BJ (cell line): ENCODE data around the gene BCL2. TPM values are rescaled to one million over a fixed set of nuclear protein-coding genes. Genes with fewer than 3 reads are reported as not detected.

ENCODE experiments used
- CTCF ChIA-PET: fragments of 350-600 bp; formaldehyde crosslinking; extraction: SDS; loops from one replicate; lab custom pipeline; 2021; ENCODE audit warnings: antibody characterized with exemption, inconsistent platforms; lab: Yijun Ruan, JAX
- POLR2A ChIA-PET: fragments of 300-600 bp; sonication (Branson Sonifier 250); formaldehyde crosslinking; extraction: SDS; loops from one replicate; lab custom pipeline; 2021; ENCODE audit warnings: antibody characterized with exemption; lab: Charles Lee
- DNase-seq: peaks from one replicate; pipeline ENCODE4 v3.0.0-alpha.2; 2011; ENCODE audit warnings: low read depth
- H3K27me3 ChIP-seq: 2 replicates; pipeline ENCODE4 v1.6.0; 2011; ENCODE audit warnings: low read length; ENCODE audit not compliant: control insufficient read depth, insufficient read depth
- H3K36me3 ChIP-seq: 2 replicates; pipeline ENCODE4 v1.5.1; 2011; ENCODE audit warnings: low read length; ENCODE audit not compliant: control insufficient read depth, insufficient read depth
- H3K4me3 ChIP-seq: 2 replicates; pipeline ENCODE4 v1.5.1; 2011; ENCODE audit warnings: low read depth, mild to moderate bottlenecking, control low read depth, low read length
- CTCF ChIP-seq: IDR thresholded peaks from 2 replicates; pipeline ENCODE4 v1.5.1; 2011; ENCODE audit warnings: low read depth, mild to moderate bottlenecking, control low read depth, inconsistent platforms, low read length, moderate library complexity; ENCODE audit not compliant: insufficient read depth
- polyA minus RNA-seq: library from RNA; depleted of rRNA, polyadenylated mRNA; stranded (reverse); fragments of >200 nt; gene quantifications from 2 replicates; pipeline ENCODE4 v1.2.3, GENCODE V29; 2011; rRNA and poly(A)+ RNA removed
- polyA plus RNA-seq: library from polyadenylated mRNA; depleted of rRNA; stranded (reverse); fragments of >200 nt; gene quantifications from 2 replicates; pipeline ENCODE4 v1.2.3, GENCODE V29; 2011; rRNA removed

BCL2 gene
- 0.15 and 0.16 TPM in 2 replicates for polyA plus RNA-seq
- polyA minus RNA-seq: 0.09 and 0.31 TPM in 2 replicates

- TF ChIP-seq CTCF: no peak
- DNase-seq: no peak
- ChIA-PET CTCF (interaction anchor here (0.6 to 3.8 kb wide), 5 partner anchors 18 to 303 kb away, joined by 3 to 22 read pairs (median 4); no protein-coding TSS in a partner anchor), POLR2A (no interaction called here)
- Histone ChIP-seq H3K27me3 (peaks cover 12% of the 10 kb centered on the region), H3K36me3 (no peaks in the 10 kb centered on the region), H3K4me3 (peak within 1 kb of the TSS; percentile 33)
These were observed at the start of gene BCL2 for GRCh38 chr18:63319383-63320122. TSS of gene BCL2 (minus strand) at chr18:63319769.

DNA sequence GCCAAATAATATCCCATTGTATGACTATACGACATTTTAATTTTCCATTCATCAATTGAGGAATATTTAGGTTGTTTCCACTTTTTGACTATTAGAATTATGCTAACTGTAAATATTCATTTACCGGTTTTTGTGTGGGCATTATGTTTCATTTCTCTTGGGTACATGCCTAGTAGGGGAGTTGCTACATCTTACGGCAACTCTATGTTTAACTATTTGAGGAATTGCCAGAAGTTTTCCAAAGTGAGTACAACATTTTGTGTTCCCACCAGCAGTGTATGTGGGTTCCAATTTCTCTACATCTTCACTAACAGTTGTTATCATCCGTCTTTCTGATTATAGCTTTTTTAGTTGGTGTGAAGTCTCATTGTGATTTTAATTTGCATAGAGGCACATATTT lies 49.0 kb upstream of the BCL2 start:
- CTCF ChIA-PET: no interaction called here
- Histone ChIP-seq H3K27me3 (no peaks in the 10 kb centered on the region), H3K36me3 (no peaks in the 10 kb centered on the region), H3K4me3 (no peak overlapping the region)
- TF ChIP-seq CTCF: no peak
- DNase-seq: no peak
- POLR2A ChIA-PET: no interaction called here

GRCh38 chr18:63367053-63367953 lies 47.7 kb upstream of the BCL2 start, which contains the start of gene KDSR:
TSS of gene KDSR (minus strand) at chr18:63367206. CDS start at chr18:63367118, 88 bp downstream.
- ChIA-PET CTCF (interaction anchor here (0.6 kb wide), 1 partner anchor 232 kb away, joined by 3 read pairs; no protein-coding TSS in a partner anchor), POLR2A (interaction anchor here (0.6 to 1.0 kb wide), 2 partner anchors 55 to 125 kb away, joined by 3 to 6 read pairs; partner anchors contain the start of gene VPS4B)
- H3K36me3 ChIP-seq: peaks cover 3% of the 10 kb centered on the region; the same call in 1 of the 2 replicates
- peak within 1 kb of the TSS; percentile 96 for H3K4me3 ChIP-seq
- peak; percentile 93 for DNase-seq
- TF ChIP-seq CTCF: 0 out of 2 replicates have a peak, but pooled peaks have one; percentile 3
- no peaks in the 10 kb centered on the region for H3K27me3 ChIP-seq

DNA sequence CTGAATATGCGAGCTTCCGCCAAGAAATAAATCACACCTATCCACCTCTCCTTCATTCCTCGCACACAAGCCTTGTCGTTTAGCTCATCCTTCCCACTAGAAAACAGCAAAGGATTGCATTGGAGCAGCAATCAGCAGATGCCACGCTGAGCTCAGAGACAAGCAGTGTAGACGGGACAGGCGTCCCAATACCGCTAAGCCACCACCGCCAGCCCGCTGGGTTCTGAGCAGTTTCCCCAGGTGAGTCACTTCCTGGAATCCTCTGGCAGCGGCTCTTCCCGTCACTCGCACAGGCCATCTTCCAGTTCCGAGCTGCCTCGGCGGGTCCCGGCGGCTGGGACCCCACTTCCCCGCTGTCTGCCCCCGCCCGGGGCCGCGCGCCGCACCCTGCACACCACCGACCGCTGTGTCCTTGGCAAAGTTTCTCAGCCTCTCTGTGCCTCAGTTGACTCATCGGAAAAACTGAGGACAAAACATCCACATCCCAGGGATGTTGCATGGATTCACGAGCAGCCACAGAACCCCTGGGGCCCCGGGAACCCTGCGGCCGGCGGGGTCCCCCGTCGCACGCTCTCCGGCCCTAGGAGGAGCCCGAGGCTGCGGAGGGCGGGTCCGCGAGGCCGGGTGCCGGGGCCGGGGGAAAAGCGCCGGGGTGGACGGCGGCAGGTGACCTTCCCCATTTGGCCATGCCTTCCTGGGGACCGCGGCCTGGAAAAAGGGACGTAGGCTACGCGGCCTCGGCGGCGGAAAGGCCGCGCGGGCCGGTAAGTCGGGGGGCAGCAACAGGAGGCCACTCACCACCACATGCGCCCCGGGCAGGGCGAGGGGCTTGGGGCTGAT lies 46.9 kb upstream of the BCL2 start:
- peaks cover 6% of the 10 kb centered on the region; the same call in 1 of the 2 replicates for H3K36me3 ChIP-seq
- ChIA-PET CTCF (interaction anchor here (0.5 to 1.7 kb wide), 4 partner anchors 12 to 264 kb away, joined by 3 to 7 read pairs (median 4); no protein-coding TSS in a partner anchor), POLR2A (interaction anchor here (1.0 kb wide), 1 partner anchor 56 kb away, joined by 6 read pairs; the partner anchor contains the start of gene VPS4B)
- TF ChIP-seq CTCF: no peak
- no peak for DNase-seq
- peak overlapping the region; percentile 96 for H3K4me3 ChIP-seq
- H3K27me3 ChIP-seq: no peaks in the 10 kb centered on the region
